ENCODE measurements around the gene PLCB4. TPM values are rescaled to one million over a fixed set of nuclear protein-coding genes. Genes with fewer than 3 reads are reported as not detected.
A peak's percentile ranks its signal among the peaks of the same experiment; 100 is the strongest.

The PLCB4 gene
- total RNA-seq, 1 donor from 2014 or later: 1.6 TPM

DNA sequence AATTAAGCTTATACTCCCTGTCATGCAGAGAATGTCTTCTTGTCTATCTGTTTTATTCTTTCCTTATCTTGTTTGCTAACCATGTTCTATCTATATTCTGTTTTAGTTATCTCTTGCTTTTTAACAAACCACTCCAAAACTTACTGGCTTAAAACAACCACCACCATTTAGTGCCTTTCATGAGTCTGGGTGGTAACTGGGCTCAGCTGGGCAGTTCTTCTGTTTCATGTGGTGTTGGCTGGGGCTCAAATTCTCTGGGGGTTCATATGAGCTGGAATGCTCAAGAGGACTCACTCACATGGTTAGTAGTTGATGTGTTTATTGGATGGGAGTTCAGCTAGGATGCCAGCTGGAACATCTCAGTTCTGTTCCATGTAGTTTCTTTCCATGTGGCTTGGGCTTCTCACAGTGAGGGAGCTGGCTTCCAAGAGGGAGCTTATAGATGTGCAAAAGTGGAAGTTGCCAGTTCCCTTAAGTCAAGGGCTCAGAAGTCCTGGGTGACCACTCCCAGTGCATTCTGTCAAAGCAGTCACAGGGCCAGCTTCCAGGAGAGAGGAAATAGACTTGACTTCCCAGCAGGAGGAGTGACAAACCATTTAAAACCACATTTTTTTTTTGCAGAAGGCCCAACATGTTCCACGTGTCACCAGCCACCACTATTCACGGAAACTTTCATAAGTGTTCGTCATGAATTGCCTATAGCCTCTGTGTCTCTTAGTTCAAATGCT is 70.4 kb downstream of the PLCB4 start:
- FAIRE-seq: no peak
- H3K4me3 ChIP-seq (ENCODE audit: low read depth, low read length): no peak overlapping the region
- TF ChIP-seq, protein P1, sequence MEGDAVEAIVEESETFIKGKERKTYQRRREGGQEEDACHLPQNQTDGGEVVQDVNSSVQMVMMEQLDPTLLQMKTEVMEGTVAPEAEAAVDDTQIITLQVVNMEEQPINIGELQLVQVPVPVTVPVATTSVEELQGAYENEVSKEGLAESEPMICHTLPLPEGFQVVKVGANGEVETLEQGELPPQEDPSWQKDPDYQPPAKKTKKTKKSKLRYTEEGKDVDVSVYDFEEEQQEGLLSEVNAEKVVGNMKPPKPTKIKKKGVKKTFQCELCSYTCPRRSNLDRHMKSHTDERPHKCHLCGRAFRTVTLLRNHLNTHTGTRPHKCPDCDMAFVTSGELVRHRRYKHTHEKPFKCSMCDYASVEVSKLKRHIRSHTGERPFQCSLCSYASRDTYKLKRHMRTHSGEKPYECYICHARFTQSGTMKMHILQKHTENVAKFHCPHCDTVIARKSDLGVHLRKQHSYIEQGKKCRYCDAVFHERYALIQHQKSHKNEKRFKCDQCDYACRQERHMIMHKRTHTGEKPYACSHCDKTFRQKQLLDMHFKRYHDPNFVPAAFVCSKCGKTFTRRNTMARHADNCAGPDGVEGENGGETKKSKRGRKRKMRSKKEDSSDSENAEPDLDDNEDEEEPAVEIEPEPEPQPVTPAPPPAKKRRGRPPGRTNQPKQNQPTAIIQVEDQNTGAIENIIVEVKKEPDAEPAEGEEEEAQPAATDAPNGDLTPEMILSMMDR (IDR thresholded peaks at IDR 0.05; ENCODE audit: insufficient read depth, low read length, severe bottlenecking): no peak
- H3K27me3 ChIP-seq (ENCODE audit: control insufficient read depth, insufficient read depth, low read length): no peaks in the 10 kb centered on the region
- no peak for DNase-seq (ENCODE audit: low read depth)
- no peaks in the 10 kb centered on the region for H3K36me3 ChIP-seq (ENCODE audit: control insufficient read depth, insufficient read depth, low read length)

DNA sequence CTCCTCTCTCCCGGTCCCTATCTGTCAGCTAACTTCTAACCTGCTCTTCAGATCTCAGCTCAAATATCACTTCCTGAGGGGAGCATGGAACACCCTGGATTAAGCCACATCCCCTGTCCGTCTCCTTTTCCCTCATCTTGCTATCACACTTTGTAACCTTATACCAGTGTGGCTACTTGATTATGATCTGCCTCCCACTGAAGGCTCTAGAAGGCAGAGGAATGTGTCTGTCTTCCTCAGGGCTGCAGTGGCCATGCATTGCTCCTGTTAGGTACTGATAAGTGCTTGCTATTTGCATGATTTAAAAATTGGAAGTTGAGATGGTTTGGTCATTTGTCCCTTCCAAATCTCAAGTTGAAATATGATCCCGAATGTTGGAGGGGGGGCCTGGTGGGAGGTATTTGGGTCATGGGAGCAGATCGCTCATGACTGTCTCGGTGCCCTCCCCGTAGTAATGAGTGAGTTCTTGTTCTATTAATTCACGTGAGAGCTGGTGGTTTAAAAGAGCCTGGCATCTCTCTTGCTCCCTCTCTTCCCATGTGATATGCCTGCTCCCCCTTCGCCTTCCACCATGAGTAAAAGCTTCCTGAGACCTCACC is 71.4 kb downstream of the PLCB4 start:
- H3K4me3 ChIP-seq (ENCODE audit: low read depth, low read length): no peak overlapping the region
- no peaks in the 10 kb centered on the region for H3K36me3 ChIP-seq (ENCODE audit: control insufficient read depth, insufficient read depth, low read length)
- DNase-seq (ENCODE audit: low read depth) (no peak), FAIRE-seq (peak; percentile 23)
- TF ChIP-seq, protein P1 (IDR thresholded peaks at IDR 0.05; ENCODE audit: insufficient read depth, low read length, severe bottlenecking): no peak
- no peaks in the 10 kb centered on the region for H3K27me3 ChIP-seq (ENCODE audit: control insufficient read depth, insufficient read depth, low read length)

DNA sequence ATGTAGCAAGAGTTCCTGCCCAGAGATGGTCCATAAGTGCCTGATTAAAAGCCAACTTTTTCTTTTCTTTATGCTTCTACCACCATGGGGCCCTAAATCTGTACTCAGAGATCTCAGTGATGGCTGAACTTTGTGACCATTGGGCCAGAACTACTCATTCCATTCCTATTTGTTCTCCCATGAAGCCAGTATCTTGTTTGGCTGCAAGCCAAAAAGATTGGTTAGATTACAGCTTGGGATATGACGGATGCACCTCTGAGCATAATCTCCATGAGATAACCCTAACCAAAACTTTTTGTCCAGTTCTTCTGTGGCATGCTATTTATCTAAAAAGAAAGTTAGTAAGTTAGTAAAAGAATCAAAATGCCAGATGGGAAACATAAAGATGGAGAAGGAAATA is 72.2 kb downstream of the PLCB4 start:
- Histone ChIP-seq H3K4me3 (ENCODE audit: low read depth, low read length) (no peak overlapping the region), H3K36me3 (ENCODE audit: control insufficient read depth, insufficient read depth, low read length) (no peaks in the 10 kb centered on the region), H3K27me3 (ENCODE audit: control insufficient read depth, insufficient read depth, low read length) (no peaks in the 10 kb centered on the region)
- TF ChIP-seq, protein P1 (IDR thresholded peaks at IDR 0.05; ENCODE audit: insufficient read depth, low read length, severe bottlenecking): no peak
- FAIRE-seq (no peak), DNase-seq (ENCODE audit: low read depth) (no peak)

DNA sequence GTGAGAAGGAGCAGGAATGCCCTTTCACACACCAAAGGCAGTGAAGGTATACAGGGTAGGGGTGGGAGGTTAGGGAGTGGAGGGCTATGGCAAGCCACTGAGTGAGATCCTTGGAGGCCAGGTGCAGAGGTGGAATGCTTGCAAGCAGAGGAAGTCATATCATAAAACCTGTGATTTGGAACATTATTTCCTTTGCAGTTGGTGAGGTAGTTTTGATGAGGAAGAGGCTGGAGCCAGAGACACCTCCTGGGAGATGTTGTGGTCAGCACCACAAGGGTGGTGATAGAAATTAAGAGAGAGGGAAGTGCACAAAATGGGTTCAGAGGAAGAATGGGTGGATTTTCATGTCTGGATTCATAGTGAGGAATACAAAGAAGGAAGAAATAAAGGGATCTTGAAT is 73.0 kb downstream of the PLCB4 start:
- TF ChIP-seq, protein P1 (IDR thresholded peaks at IDR 0.05; ENCODE audit: insufficient read depth, low read length, severe bottlenecking): no peak
- DNase-seq (ENCODE audit: low read depth): no peak
- no peak overlapping the region for H3K4me3 ChIP-seq (ENCODE audit: low read depth, low read length)
- FAIRE-seq: no peak
- H3K36me3 ChIP-seq (ENCODE audit: control insufficient read depth, insufficient read depth, low read length): no peaks in the 10 kb centered on the region
- no peaks in the 10 kb centered on the region for H3K27me3 ChIP-seq (ENCODE audit: control insufficient read depth, insufficient read depth, low read length)

DNA sequence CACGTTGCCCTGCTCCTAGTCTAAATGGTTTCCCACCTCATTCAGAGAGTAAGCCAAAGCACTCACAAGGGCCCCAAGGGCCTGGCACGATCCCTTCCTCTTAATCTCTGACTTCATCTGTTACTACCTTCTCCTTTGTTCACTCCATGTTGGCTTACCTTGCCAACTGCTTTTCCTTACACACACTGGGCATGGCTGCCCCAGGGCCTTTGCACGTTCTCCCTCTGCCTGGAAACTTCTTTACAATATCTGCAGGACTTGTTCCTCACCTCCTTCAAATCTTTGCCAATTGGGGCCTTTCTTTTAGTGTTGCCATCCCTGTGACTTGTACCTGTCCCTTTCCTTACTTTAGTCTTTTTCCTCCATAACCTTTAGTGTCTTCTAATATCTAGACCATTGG is 73.9 kb downstream of the PLCB4 start:
- FAIRE-seq: no peak
- no peaks in the 10 kb centered on the region for H3K36me3 ChIP-seq (ENCODE audit: control insufficient read depth, insufficient read depth, low read length)

More for the DNA sequence above, 73.9 kb downstream of the PLCB4 start:
- TF ChIP-seq, protein P1 (IDR thresholded peaks at IDR 0.05; ENCODE audit: insufficient read depth, low read length, severe bottlenecking): no peak
- H3K27me3 ChIP-seq (ENCODE audit: control insufficient read depth, insufficient read depth, low read length): no peaks in the 10 kb centered on the region
- no peak for DNase-seq (ENCODE audit: low read depth)
- H3K4me3 ChIP-seq (ENCODE audit: low read depth, low read length): no peak overlapping the region
